Urothelium cell line (cell line): ENCODE measurements around the gene AHDC1.

Experiments
- DNase-seq: peaks from one replicate; pipeline ENCODE4 v3.0.0; 2011; ENCODE audit warnings: low spot score, mixed read lengths
- FAIRE-seq: peaks from 2 replicates; lab custom pipeline; 2011; peaks lifted over from hg19 to GRCh38; lab: Jason Lieb, UNC

The AHDC1 gene

DNA sequence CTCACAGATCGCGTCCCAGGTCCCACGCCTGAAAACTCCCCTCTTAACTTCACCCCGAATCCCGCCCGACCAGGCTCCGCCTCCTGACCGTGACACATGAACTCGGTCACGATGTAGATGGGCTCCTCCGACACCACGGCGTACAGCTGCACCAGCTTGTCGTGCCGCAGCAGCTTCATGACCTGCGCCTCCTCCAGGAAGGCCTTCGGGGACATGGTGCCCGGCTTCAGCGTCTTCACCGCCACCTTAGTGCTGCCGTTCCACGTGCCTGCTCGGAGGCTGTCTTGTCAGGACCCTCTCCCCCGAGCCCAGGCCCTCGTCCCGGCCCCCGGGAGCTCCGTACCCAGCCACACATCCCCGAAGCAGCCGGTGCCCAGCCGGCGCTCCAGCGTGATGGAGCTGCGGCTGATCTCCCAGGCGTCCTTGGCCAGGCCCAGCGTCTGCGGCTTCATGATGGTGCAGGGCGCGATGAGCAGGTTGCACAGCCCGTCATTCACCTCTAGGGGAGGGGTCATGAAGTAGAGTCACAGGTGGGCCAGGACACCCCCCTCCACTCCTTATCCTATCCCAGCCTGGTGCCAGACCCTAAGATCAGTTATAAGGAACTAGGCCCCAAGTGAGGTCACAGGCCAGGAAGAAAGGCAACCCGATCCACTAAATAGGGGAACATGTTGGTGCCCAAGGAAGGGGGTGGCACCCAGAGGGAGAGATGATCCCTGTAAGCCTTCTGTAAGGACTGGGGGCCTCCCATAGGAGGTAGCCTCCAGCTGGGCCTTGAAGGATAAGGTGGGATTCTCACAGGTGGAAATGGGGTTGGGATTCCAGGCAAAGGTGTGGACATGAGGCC lies 11.6 kb upstream of the AHDC1 start:
- DNase-seq (no peak), FAIRE-seq (no peak)

GRCh38 chr1:27614625-27615344 lies 10.8 kb upstream of the AHDC1 start:
- no peak for FAIRE-seq
- no peak for DNase-seq

DNA sequence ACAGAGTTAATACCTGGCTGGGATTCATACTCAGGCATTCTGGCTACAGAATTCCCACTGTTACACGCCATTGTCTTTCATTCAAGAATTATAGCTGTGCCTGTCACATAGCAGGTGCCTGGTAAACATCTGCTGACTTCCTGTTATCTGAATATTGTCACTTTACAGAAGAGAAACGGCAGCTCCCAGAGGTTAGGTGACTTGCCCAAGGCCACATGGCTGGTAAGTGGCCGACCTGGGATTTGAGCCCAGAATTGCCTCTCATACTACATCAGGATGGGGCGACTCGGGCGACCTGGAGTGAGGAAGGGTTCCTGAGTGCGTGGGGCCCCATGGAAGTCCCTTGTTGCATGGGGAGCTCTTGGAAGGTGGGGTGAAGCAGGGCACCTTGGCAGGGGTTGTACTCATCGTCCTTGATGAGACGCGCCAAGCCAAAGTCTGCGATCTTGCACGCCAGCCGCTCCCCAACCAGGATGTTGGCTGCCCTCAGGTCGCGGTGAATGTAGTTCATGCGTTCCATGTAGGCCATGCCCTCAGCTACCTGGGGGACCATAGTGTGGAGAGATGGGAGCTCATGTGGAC lies 10.2 kb upstream of the AHDC1 start:
- FAIRE-seq = peak; percentile 9
- no peak for DNase-seq

DNA sequence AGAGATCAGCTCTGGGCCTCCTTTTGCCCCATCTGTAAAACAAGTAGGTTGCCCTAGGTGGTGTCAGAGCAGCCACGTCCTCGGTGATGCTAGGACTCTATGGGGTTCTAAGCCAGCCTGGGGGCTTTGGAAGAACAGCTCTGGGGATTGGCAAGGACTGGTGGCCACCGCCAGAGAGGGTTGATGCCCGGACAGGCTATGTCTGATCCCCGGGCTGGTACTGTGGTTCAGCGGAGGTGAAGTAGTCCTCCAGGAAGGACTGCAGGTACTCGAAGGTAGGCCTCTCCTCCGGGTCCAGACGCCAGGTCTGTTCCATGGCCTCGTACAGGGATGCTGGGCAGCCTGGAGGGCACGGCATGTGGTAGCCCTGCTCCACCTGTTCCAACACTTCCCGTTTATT lies 8.8 kb upstream of the AHDC1 start:
- DNase-seq = no peak
- FAIRE-seq = no peak

DNA sequence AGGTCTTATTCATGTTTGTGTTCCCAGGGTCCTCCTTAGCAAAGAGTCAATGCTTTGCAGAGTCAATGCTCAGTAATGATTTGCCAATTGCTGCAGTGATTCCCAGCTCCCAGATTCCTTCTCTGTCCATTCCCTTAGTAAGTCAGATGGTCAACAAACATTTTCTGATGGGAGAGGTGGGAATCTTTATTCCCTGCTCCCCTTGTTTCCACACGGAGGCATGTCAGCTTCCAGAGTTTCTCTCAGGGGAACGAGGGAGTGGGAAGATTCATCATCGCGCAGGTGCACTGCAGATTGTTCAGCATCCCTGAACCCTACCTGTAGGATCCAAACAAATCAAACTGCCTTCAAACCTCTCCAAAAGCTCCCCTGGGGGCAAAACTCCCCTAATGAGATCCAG lies 7.5 kb upstream of the AHDC1 start:
- no peak for DNase-seq
- no peak for FAIRE-seq

DNA sequence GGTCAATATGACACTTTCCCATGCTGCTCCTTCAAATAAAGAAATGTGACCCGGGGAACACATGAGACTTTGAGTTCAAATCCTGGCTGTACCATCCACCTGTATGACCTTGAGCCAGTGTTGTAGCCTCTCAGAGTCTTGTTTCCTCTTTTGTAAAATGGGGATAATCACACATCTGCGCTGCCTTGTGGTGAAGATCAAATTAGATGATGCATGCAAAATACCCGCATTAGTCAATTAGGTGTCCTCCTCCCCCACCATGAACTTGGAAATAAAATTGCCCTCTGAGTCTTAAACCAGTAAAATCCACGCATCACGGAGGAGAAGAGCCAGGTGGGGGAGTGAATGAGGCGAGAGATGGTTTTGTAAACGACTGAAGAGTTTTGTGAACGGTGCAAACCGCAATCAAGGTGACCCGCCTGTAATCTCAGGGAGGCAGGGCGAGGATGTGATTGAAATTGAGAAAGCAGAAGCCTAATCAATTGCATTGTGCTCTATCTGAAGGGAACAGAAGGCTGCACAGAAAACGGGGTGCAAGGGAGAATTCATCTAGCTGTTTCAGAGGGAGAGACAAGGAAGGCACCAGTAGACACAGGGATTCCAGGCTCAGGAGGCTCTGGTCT lies 5.8 kb upstream of the AHDC1 start:
- FAIRE-seq = no peak
- no peak for DNase-seq

DNA sequence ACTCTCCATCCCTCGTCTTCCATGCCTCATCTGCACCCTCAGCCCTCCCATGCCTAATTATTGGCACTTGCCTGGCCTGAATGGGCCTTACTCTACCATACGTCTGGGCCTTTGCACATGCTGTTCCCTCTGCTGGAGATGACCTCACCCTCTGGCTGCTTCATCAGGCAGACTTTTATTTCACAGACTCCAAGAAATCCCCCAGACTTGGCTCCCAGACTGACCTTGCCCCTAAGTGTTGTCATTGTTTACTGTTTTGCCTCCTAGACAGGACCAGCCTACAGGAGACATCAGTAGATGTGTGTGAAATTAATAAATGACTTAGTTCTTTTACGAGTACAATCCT lies 5.2 kb upstream of the AHDC1 start:
- no peak for FAIRE-seq
- no peak for DNase-seq

DNA sequence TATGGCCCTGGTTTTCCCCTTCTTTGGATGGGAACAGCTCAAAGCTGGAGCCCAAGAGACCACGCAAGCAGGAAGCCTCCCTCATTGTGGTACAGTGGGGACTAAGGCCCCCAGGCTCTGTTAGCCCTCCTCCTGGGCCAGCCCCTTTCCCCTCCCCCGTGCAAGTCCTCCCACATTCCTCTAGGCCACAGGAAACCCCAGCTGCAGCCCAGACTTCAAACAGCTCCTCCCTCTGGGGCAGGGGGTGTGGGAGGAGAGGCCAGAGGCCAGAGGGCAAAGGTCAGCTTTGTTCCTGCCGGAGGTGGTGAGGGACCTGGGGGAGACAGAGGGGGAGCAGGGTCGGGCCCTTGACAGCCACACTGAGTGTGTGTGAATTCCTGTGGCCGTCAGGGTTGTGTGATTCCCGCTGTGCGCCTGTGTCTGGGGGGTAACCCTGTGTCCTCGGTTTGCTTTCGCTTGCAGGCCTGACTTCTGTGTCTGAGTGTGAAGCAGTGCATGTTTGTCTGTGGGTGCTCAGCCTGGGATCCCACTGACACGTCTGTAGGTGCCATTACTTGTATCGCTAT lies 3.4 kb upstream of the AHDC1 start:
- no peak for FAIRE-seq

DNA sequence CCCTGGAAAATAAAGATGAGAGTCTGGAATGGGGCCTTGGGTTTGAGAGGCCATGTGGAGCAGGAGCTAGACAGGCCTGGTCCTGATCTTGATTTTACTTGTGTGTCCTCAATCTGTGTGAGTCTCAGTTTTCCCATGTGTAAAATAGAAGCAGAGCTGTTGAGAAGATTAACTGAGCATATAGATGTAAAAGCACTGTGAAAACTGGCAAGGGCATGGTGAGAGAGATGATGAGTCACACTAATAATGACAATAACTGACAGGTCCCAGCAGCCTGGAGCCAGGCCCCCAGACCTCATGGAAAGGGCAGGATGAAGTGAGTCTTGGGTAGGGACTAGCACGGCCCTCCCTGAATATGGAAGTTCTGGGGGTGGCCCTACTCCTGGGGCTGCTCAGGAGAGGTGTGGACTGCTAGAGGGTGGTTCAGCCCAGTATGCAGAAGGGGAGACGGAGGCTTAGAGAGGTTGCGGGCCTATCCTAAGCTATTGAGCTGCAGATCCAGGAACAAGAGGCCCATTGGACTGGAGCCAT lies 2.8 kb upstream of the AHDC1 start:
- FAIRE-seq (no peak), DNase-seq (no peak)

More for the DNA sequence above, 3.4 kb upstream of the AHDC1 start:
- no peak for DNase-seq

DNA sequence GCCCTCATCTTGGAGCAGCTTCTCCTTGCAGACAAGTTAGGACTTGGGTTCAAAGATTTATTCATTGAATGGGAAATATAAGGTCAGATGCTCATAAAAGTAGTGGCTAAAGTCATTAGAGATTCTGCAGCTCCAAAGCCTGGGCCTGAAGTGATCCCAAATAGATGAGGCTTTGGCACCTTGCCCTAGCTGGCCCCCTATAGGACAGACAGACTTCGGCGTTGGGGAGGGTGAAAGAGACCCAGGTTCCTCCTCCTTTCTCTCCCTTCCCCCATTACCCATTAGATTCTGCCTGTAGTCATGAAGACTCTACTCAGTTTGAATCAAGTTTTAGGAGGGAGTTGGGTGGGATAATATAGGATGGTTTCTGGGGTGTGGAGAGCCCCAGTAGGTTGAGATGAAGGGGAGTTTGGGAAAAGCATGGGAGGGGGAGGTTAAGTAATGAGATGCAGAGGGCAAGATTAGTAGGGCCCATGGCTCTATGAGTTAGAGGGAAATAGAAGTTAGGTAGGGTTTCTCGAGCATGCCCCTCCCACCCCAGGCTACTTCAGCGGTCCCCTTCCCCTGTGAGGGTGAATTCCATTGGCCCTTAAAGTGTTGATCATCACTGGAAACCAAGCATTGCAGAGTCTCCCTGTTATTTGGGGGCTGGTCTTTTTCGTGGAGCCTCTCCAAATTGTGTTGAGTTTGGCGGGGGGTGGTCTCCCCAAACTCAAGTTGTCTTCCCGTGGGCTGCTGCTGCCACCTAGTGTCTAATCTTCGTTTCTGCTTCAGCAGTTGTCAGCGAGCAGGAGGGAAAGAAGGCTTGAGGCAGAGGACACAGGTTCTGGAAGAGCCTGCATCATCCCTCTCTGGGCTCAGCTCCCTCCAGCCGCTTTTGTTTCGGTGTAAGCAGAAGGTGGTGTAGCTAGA lies 2.1 kb upstream of the AHDC1 start:
- no peak for FAIRE-seq
- DNase-seq = peak; percentile 59

GRCh38 chr1:27605300-27605766 lies 1.4 kb upstream of the AHDC1 start:
- DNase-seq (no peak), FAIRE-seq (no peak)

DNA sequence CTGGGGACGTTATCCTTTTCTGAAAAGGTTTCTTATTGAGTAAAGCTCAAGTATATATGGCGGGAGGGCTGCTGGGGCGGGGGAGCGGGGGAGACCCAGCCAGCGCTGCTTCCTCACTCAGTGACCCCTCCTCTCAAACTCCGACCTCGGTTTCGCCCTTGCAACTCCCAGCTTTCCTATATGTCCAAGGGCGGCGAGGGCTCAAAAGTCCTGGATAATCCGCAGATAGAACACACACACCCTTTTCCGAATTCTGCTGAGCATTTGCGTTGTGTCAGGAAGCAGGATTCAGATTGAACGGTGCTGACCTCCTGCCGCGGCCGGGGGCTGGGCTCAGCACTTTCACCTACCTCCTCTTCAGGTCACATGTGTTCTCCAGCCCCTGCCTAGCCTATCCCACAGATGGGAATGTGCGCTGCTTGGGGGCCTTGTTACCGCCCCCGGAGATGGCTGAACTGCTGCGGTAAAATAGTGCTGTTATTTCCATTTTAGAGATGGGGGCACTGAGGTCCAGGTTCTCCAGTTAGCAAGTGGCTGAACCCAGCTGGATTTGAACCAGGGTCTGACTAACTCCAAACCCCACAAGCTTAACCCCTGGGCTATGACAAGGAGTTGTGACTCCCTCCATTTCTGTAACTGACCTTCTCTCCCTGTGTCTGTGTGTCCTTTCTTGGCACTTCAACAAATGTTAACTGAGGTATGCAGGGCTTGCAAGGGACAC lies 795 bp upstream of the AHDC1 start:
- DNase-seq = no peak
- FAIRE-seq = no peak

GRCh38 chr1:27603309-27603680 lies 649 bp downstream of the AHDC1 start:
- no peak for FAIRE-seq
- DNase-seq = peak; percentile 52

- no peak for FAIRE-seq
Measured at GRCh38 chr1:27602462-27603308, 1.3 kb downstream of the AHDC1 start.

DNA sequence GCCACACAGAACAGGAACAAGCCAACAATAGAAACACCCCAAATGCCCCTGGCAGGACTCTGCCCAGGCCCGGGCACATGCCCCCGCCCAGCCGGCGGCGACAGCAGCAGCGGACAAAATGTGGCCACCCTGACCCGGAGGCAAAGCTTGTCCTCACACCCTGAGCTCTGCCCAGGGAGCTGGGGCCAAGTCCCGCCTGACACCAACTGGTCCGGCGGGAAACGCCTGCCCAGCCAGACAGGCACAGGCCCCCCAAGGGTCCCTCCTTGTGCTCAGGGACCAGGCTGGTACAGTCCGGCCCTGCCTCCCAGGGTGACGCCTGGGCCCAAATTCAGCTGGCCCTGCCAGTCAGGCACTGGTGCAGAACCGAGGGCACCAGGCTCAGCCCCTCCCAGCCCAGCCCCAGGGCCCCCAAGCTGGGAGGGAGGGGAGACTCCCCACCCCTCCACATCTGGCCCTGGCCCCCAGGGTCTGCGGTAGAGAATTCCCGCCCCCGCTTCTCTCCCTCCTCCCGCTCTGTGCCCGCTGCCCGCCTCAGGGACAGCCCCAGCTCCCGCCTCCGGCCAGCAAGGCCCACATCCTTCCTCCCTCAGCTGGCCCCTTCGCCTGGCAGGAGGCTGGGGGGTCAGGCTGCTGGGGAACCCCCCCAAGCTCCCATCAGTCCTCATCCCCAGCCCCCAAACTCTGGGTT lies 2.0 kb downstream of the AHDC1 start:
- DNase-seq (no peak), FAIRE-seq (no peak)

More at GRCh38 chr1:27602462-27603308, 1.3 kb downstream of the AHDC1 start:
- peak; percentile 66 for DNase-seq

DNA sequence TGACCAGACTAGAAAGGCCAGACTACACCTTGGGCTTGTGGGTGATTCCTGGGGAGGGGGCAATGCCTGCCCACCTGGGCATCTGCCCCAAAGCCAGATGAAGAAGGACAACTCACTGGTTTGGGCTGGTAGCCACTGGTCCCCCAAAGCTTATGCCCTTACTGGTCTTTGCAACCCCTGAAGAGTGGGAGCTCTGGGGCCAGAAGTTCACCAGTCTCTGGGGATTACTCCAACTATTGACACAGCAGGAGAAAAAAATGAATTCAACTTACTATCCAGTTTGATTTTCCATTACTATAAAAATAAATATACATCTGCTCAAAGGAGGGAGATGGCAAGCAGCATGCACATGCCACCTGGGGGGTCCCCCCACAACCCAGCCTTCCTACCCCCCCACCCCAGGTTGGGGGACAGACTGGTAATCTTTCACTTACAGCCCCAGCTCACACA lies 2.6 kb downstream of the AHDC1 start:
- FAIRE-seq (no peak), DNase-seq (no peak)

DNA sequence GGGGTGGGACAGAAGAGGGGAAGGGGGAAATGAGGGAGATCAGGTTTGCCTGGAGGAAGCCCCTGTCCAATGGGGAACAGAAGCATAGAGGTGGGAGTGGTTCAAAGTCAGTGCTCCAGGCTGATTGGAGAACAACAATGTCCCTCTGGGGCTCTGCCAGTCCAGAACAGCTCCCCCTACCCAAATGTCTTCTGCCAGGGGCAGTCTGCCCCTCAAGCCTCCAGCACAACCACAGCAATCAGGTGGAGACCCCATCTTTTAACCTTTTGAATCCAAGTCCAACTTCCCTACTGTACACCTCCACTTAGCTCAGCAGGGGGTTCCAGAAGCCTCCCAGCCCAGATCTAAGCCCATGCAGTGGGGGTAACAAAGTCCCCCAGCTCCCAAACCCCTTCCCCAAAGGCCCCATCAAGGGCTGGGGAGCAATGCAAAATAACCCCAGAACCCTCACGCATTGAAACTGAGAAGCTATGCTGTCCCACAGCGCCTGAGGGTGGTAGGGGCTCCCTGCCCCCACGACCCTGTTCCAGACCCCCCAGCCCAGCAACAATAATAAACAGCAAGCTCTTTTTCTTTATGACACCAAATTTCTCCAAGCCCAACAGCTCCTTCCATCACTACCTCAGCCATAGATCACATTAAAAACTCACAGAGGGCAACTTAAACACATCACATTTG lies 3.3 kb downstream of the AHDC1 start:
- DNase-seq (no peak), FAIRE-seq (no peak)
